Neural cell (in vitro differentiated cells): ENCODE data around the gene PANK4. TPM values are rescaled to one million over a fixed set of nuclear protein-coding genes. Genes with fewer than 3 reads are reported as not detected.

Source experiments
- H2AFZ ChIP-seq: fragments of 200-600, 300-800 bp; sonication (generic), shearing (Covaris generic); 2 replicates; pipeline ENCODE4 v1.6.0; 2014; ENCODE audit warnings: low read depth, mild to moderate bottlenecking, antibody characterized with exemption, low read length, moderate library complexity
- H3F3A ChIP-seq: fragments of 200-600 bp; shearing (Covaris generic); 2 replicates; pipeline ENCODE4 v1.6.1; 2016; ENCODE audit warnings: mild to moderate bottlenecking, moderate library complexity, mixed read lengths, antibody characterized with exemption, low read length; ENCODE audit not compliant: insufficient read depth, poor library complexity, severe bottlenecking
- H3K27ac ChIP-seq: fragments of 200-600, 300-800 bp; sonication (generic), shearing (Covaris generic); 2 replicates; pipeline ENCODE4 v1.5.1; 2014; ENCODE audit warnings: mild to moderate bottlenecking, low read length, moderate library complexity
- H3K27me3 ChIP-seq: fragments of 300-800, 200-600 bp; sonication (generic), shearing (Covaris generic); 2 replicates; pipeline ENCODE4 v1.6.0; 2014; ENCODE audit warnings: mild to moderate bottlenecking, low read depth, low read length, moderate library complexity; ENCODE audit not compliant: insufficient read depth
- H3K36me3 ChIP-seq: fragments of 300-800, 200-600 bp; sonication (generic), shearing (Covaris generic); 2 replicates; pipeline ENCODE4 v1.5.1; 2014; ENCODE audit warnings: mild to moderate bottlenecking, antibody characterized with exemption, low read length, moderate library complexity; ENCODE audit not compliant: insufficient read depth
- H3K4me2 ChIP-seq: fragments of 300-800, 200-600 bp; sonication (generic), shearing (Covaris generic); 2 replicates; pipeline ENCODE4 v1.6.0; 2014; ENCODE audit warnings: mild to moderate bottlenecking, low read length
- H3K4me3 ChIP-seq: fragments of 300-800, 200-600 bp; sonication (generic), shearing (Covaris generic); 2 replicates; pipeline ENCODE4 v1.5.1; 2014; ENCODE audit warnings: mild to moderate bottlenecking, low read length, moderate library complexity
- H3K79me2 ChIP-seq: fragments of 200-600 bp; shearing (Covaris generic); replicated peaks from 2 replicates; pipeline ENCODE4 v1.6.0; 2014; ENCODE audit warnings: mild to moderate bottlenecking, low read length, moderate library complexity; ENCODE audit not compliant: insufficient read depth
- H3K9ac ChIP-seq: fragments of 300-800, 200-600 bp; sonication (generic), shearing (Covaris generic); 2 replicates; pipeline ENCODE4 v1.6.1; 2016; ENCODE audit warnings: mild to moderate bottlenecking, low read length, mixed read lengths
- H3K9me2 ChIP-seq: fragments of 200-600 bp; shearing (Covaris generic); 2 replicates; pipeline ENCODE4 v1.6.1; 2016; ENCODE audit warnings: mild to moderate bottlenecking, low read length, mixed read lengths; ENCODE audit not compliant: insufficient read depth
- H3K9me3 ChIP-seq: fragments of 200-600, 300-800 bp; sonication (generic), shearing (Covaris generic); 2 replicates; pipeline ENCODE4 v1.6.1; 2016; ENCODE audit warnings: mild to moderate bottlenecking, mixed run types, low read length, moderate library complexity, mixed read lengths
- H4K20me1 ChIP-seq: fragments of 200-600 bp; shearing (Covaris generic); 2 replicates; pipeline ENCODE4 v1.6.1; 2016; ENCODE audit warnings: mild to moderate bottlenecking, mixed run types; ENCODE audit not compliant: insufficient read depth
- CTCF ChIP-seq: fragments of 450-650 bp; IDR thresholded peaks from 2 replicates; pipeline ENCODE4 v1.5.1; 2014; ENCODE audit warnings: antibody characterized with exemption, mild to moderate bottlenecking, moderate library complexity; ENCODE audit not compliant: poor library complexity, severe bottlenecking
- EP300 ChIP-seq: fragments of 450-650 bp; conservative IDR thresholded peaks from 2 replicates; pipeline ENCODE4 v1.6.1; 2014; ENCODE audit warnings: antibody characterized with exemption, mild to moderate bottlenecking, moderate library complexity; ENCODE audit not compliant: poor library complexity, severe bottlenecking
- EZH2 ChIP-seq: fragments of 200-600, 300-800 bp; shearing (Covaris generic), sonication (generic); IDR thresholded peaks from 2 replicates; pipeline ENCODE4 v1.6.1; 2014; ENCODE audit warnings: antibody characterized with exemption, low read length, borderline replicate concordance, mild to moderate bottlenecking; ENCODE audit not compliant: insufficient read depth, poor library complexity, severe bottlenecking
- MXI1 ChIP-seq: fragments of 450-650 bp; conservative IDR thresholded peaks from 2 replicates; pipeline ENCODE4 v1.6.1; 2014; ENCODE audit warnings: antibody characterized with exemption, mild to moderate bottlenecking; ENCODE audit not compliant: poor library complexity, severe bottlenecking
- POLR2AphosphoS5 ChIP-seq: IDR thresholded peaks from 2 replicates; pipeline ENCODE4 v1.6.1; 2012
- RAD21 ChIP-seq: fragments of 450-650 bp; conservative IDR thresholded peaks from 2 replicates; pipeline ENCODE4 v1.6.1; 2014; ENCODE audit warnings: antibody characterized with exemption, mild to moderate bottlenecking, moderate library complexity
- REST ChIP-seq: IDR thresholded peaks from 2 replicates; pipeline ENCODE4 v1.6.1; 2012; ENCODE audit warnings: borderline replicate concordance
- SMC3 ChIP-seq: fragments of 450-650 bp; conservative IDR thresholded peaks from 2 replicates; pipeline ENCODE4 v1.6.1; 2014; ENCODE audit warnings: antibody characterized with exemption, mild to moderate bottlenecking, moderate library complexity; ENCODE audit not compliant: poor library complexity
- TAF1 ChIP-seq: IDR thresholded peaks from 2 replicates; pipeline ENCODE4 v1.6.1; 2012; ENCODE audit warnings: low read depth
- polyA plus RNA-seq: library from polyadenylated mRNA; depleted of rRNA; stranded (reverse); fragments of >200 nt; gene quantifications from 2 replicates; pipeline ENCODE4 v1.2.3, GENCODE V29; 2014

PANK4 gene
- polyA plus RNA-seq, 1 donor from 2014 or later: 37.9 TPM

- H3K4me2 ChIP-seq: no peak overlapping the region
Observed at GRCh38 chr1:2516124-2516523, 10.3 kb downstream of the PANK4 start.

GRCh38 chr1:2515763-2516080 is 10.7 kb downstream of the PANK4 start:
- Histone ChIP-seq H3K4me3 (no peak overlapping the region), H3F3A (no peaks in the 10 kb centered on the region), H3K9me3 (no peaks in the 10 kb centered on the region), H3K27ac (no peak overlapping the region), H3K79me2 (no peaks in the 10 kb centered on the region), H3K4me2 (no peak overlapping the region), H2AFZ (no peak overlapping the region), H3K9ac (no peak overlapping the region), H3K36me3 (no peaks in the 10 kb centered on the region), H3K9me2 (no peaks in the 10 kb centered on the region), H3K27me3 (no peaks in the 10 kb centered on the region), H4K20me1 (no peaks in the 10 kb centered on the region)
- no peak for TF ChIP-seq TAF1

More at GRCh38 chr1:2516124-2516523, 10.3 kb downstream of the PANK4 start:
- Histone ChIP-seq H3K9ac (no peak overlapping the region), H3K4me3 (no peak overlapping the region), H2AFZ (no peak overlapping the region), H3K27me3 (no peaks in the 10 kb centered on the region), H3F3A (no peaks in the 10 kb centered on the region), H3K9me3 (no peaks in the 10 kb centered on the region), H4K20me1 (no peaks in the 10 kb centered on the region), H3K27ac (no peak overlapping the region), H3K36me3 (no peaks in the 10 kb centered on the region), H3K79me2 (no peaks in the 10 kb centered on the region), H3K9me2 (no peaks in the 10 kb centered on the region)
- TF ChIP-seq REST: no peak
- TF ChIP-seq TAF1: no peak
- TF ChIP-seq MXI1: no peak
- TF ChIP-seq CTCF: no peak
- no peak for TF ChIP-seq RAD21
- no peak for TF ChIP-seq EZH2
- TF ChIP-seq POLR2AphosphoS5: no peak
- TF ChIP-seq EP300: no peak
- TF ChIP-seq SMC3: no peak
